Testis (tissue), 2 donors: ENCODE results near the gene AMIGO2.

Source experiments
- POLR2A ChIP-seq: fragments of 450-650 bp; IDR thresholded peaks from one replicate; pipeline ENCODE4 v1.6.1; 2017; ENCODE audit warnings: antibody characterized with exemption, mild to moderate bottlenecking, moderate library complexity
- TF ChIP-seq, protein P1 (sequence below), 3 experiments: fragments of 450-650 bp in 2 of 3; fragments of 200-600 bp in 1 of 3; sonication (generic) in 1 of 3; IDR thresholded peaks; one replicate each; pipeline ENCODE4 v1.5.1; 2016 to 2019; ENCODE audit warnings: antibody characterized with exemption in 3 of 3, mild to moderate bottlenecking in 2 of 3, moderate library complexity in 1 of 3

GRCh38 chr12:47078086-47078395 is 1.7 kb downstream of the AMIGO2 start:
- TF ChIP-seq POLR2A, result no peak
- TF ChIP-seq, protein P1, sequence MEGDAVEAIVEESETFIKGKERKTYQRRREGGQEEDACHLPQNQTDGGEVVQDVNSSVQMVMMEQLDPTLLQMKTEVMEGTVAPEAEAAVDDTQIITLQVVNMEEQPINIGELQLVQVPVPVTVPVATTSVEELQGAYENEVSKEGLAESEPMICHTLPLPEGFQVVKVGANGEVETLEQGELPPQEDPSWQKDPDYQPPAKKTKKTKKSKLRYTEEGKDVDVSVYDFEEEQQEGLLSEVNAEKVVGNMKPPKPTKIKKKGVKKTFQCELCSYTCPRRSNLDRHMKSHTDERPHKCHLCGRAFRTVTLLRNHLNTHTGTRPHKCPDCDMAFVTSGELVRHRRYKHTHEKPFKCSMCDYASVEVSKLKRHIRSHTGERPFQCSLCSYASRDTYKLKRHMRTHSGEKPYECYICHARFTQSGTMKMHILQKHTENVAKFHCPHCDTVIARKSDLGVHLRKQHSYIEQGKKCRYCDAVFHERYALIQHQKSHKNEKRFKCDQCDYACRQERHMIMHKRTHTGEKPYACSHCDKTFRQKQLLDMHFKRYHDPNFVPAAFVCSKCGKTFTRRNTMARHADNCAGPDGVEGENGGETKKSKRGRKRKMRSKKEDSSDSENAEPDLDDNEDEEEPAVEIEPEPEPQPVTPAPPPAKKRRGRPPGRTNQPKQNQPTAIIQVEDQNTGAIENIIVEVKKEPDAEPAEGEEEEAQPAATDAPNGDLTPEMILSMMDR (IDR thresholded peaks at IDR 0.05), result no peak
